GM23338 (cell line): ENCODE measurements around the gene BLM. TPM values are rescaled to one million over a fixed set of nuclear protein-coding genes. Genes with fewer than 3 reads are reported as not detected.

Experiments used
- ATAC-seq: fragments of 200-7000 bp; cut with Tn5 transposase; 3 replicates; pipeline ENCODE4 v1.9.1; 2020
- DNase-seq: peaks from one replicate; pipeline ENCODE4 v3.0.0-alpha.2; 2015; ENCODE audit warnings: low spot score
- H2AFZ ChIP-seq: fragments of 200-600 bp; sonication (generic); 2 replicates; pipeline ENCODE4 v1.8.0; 2016; ENCODE audit warnings: antibody characterized with exemption, mild to moderate bottlenecking, moderate library complexity
- H3F3A ChIP-seq: fragments of 200-600 bp; sonication (generic); replicated peaks from 2 replicates; pipeline ENCODE4 v1.8.0; 2017; ENCODE audit warnings: antibody characterized with exemption, mixed run types, low read depth
- H3K27ac ChIP-seq: fragments of 200-600 bp; sonication (generic); 2 replicates; pipeline ENCODE4 v1.6.1; 2016; ENCODE audit warnings: low read depth
- H3K27me3 ChIP-seq: fragments of 200-600 bp; sonication (generic); 2 replicates; pipeline ENCODE4 v1.8.0; 2016; ENCODE audit warnings: mild to moderate bottlenecking, mixed run types, moderate library complexity; ENCODE audit not compliant: insufficient read depth
- H3K36me3 ChIP-seq: fragments of 200-600 bp; sonication (generic); 2 replicates; pipeline ENCODE4 v1.8.0; 2016; ENCODE audit warnings: mild to moderate bottlenecking; ENCODE audit not compliant: insufficient read depth
- H3K4me1 ChIP-seq: fragments of 200-600 bp; sonication (generic); 2 replicates; pipeline ENCODE4 v1.8.0; 2016; ENCODE audit warnings: mild to moderate bottlenecking, moderate library complexity; ENCODE audit not compliant: insufficient read depth
- H3K4me2 ChIP-seq: fragments of 200-600 bp; sonication (generic); 2 replicates; pipeline ENCODE4 v1.7.1; 2017; ENCODE audit warnings: mixed run types
- H3K4me3 ChIP-seq: fragments of 200-600 bp; sonication (generic); 2 replicates; pipeline ENCODE4 v1.6.1; 2016; ENCODE audit warnings: mixed run types
- H3K79me2 ChIP-seq: fragments of 200-600 bp; sonication (generic); replicated peaks from 2 replicates; pipeline ENCODE4 v1.8.0; 2017; ENCODE audit warnings: mild to moderate bottlenecking; ENCODE audit not compliant: insufficient read depth
- H3K9me2 ChIP-seq: fragments of 200-600 bp; sonication (generic); 2 replicates; pipeline ENCODE4 v1.8.0; 2017; ENCODE audit not compliant: insufficient read depth
- H4K20me1 ChIP-seq: fragments of 200-600 bp; sonication (generic); replicated peaks from 2 replicates; pipeline ENCODE4 v1.8.0; 2017; ENCODE audit warnings: mild to moderate bottlenecking; ENCODE audit not compliant: insufficient read depth
- H3K27ac Mint-ChIP-seq: 2 replicates; pipeline ENCODE4 v1.8.0; 2020; ENCODE audit warnings: inconsistent platforms, mild to moderate bottlenecking, moderate library complexity, mixed read lengths
- H3K27me3 Mint-ChIP-seq: 3 replicates; pipeline ENCODE4 v1.8.0; 2022; ENCODE audit warnings: low read depth, mild to moderate bottlenecking, moderate library complexity, mixed read lengths, inconsistent platforms; ENCODE audit not compliant: insufficient read depth, poor library complexity
- H3K36me3 Mint-ChIP-seq: 3 replicates; pipeline ENCODE4 v1.8.0; 2021; ENCODE audit warnings: low read depth, mild to moderate bottlenecking, inconsistent platforms, moderate library complexity, mixed read lengths
- H3K4me1 Mint-ChIP-seq: 3 replicates; pipeline ENCODE4 v1.8.0; 2020; ENCODE audit warnings: mild to moderate bottlenecking, inconsistent platforms, mixed read lengths
- H3K4me3 Mint-ChIP-seq: 3 replicates; pipeline ENCODE4 v1.8.0; 2021; ENCODE audit warnings: moderate library complexity, mild to moderate bottlenecking, inconsistent platforms, mixed read lengths
- H3K9me3 Mint-ChIP-seq: 3 replicates; pipeline ENCODE4 v1.8.0; 2020; ENCODE audit warnings: moderate library complexity, mild to moderate bottlenecking, inconsistent platforms, mixed read lengths
- CTCF ChIP-seq, 2 experiments: fragments of 200-600 bp in 1 of 2; sonication (generic) in 1 of 2; conservative IDR thresholded peaks; 2 replicates each; pipeline versions ENCODE4 v1.5.1 to v1.6.1; 2016 to 2017; ENCODE audit warnings: antibody characterized with exemption in 2 of 2, low read depth in 2 of 2, mild to moderate bottlenecking in 2 of 2, moderate library complexity in 1 of 2
- EZH2 ChIP-seq: fragments of 200-600 bp; sonication (generic); IDR thresholded peaks from one replicate; pipeline ENCODE4 v1.8.0; 2017; ENCODE audit warnings: antibody characterized with exemption, mild to moderate bottlenecking, low read depth; ENCODE audit not compliant: unreplicated experiment
- REST ChIP-seq: IDR thresholded peaks from one replicate; pipeline ENCODE4 v1.6.1; 2018; ENCODE audit warnings: antibody characterized with exemption; ENCODE audit not compliant: unreplicated experiment
- ZNF114 ChIP-seq: fragments of 250-450 bp; sonication (Bioruptor Pico); IDR thresholded peaks from 2 replicates; pipeline ENCODE4 v1.5.0; 2020; ENCODE audit warnings: mild to moderate bottlenecking, moderate library complexity
- ZNF331 ChIP-seq: fragments of 250-450 bp; sonication (Bioruptor Pico); IDR thresholded peaks from 2 replicates; pipeline ENCODE4 v1.5.0; 2020; ENCODE audit warnings: low read depth, mild to moderate bottlenecking, moderate library complexity
- polyA plus RNA-seq: library from polyadenylated mRNA; unstranded; fragments of >200 nt; fragmentation: Nextera tagmentation; extraction: Ambion mirVana; gene quantifications from 2 replicates; pipeline ENCODE4 v1.2.1, GENCODE V29; 2016
- total RNA-seq: library from RNA; depleted of rRNA; stranded (reverse); fragments of >200 nt; shearing (Covaris generic); gene quantifications from 2 replicates; pipeline ENCODE4 v1.2.3, GENCODE V29; 2014

Gene BLM
- total and polyA plus RNA-seq, 2 experiments from 2014 or later = 43.1 to 43.3 TPM

DNA sequence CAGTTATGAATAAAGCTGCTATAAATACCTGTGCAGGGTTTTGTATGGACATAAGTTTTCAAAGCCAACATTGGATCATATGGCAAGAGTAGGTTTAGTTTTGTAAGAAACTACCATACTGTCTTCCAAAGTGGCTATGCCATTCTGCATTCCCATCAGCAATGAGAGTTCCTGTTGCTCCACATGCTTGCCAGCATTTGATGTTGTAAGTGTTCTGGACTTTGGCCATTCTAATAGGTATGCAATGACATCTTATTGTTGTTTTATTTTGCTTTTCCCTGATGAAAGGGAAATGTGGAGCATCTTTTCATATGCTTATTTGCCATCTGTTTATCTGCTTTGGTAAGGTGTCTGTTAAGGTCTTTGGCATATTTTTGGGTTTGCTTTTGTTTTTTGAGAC lies 22.2 kb upstream of the BLM start:
- no peaks in the 10 kb centered on the region for H3K9me3 Mint-ChIP-seq
- H3K4me3 Mint-ChIP-seq = no peak overlapping the region

More for the DNA sequence above, 22.2 kb upstream of the BLM start:
- H3K79me2 ChIP-seq = no peaks in the 10 kb centered on the region
- no peak for TF ChIP-seq ZNF114 (CRISPR knock-in tag)
- no peak for TF ChIP-seq REST
- TF ChIP-seq EZH2 = no peak
- TF ChIP-seq ZNF331 (CRISPR knock-in tag) = no peak
- TF ChIP-seq CTCF (conservative IDR thresholded peaks at IDR 0.05; ENCODE audit: low read depth in 2 of 2) = no peak
- peaks cover 10% of the 10 kb centered on the region for H3K27me3 Mint-ChIP-seq
- 0 out of 3 replicates have a peak, but pooled peaks cover 2% of the 10 kb centered on the region for H3K4me1 Mint-ChIP-seq
- no peaks in the 10 kb centered on the region for H4K20me1 ChIP-seq
- H3K4me2 ChIP-seq = no peak overlapping the region
- H3K27ac ChIP-seq = no peak overlapping the region
- no peak overlapping the region for H3K4me3 ChIP-seq
- no peaks in the 10 kb centered on the region; the same call in 1 of the 2 replicates for H3K36me3 ChIP-seq
- DNase-seq = no peak
- no peaks in the 10 kb centered on the region for H3K27me3 ChIP-seq
- H3K9me2 ChIP-seq = no peaks in the 10 kb centered on the region
- H3K27ac Mint-ChIP-seq = no peak overlapping the region
- no peak overlapping the region for H2AFZ ChIP-seq
- no peaks in the 10 kb centered on the region for H3K36me3 Mint-ChIP-seq
- H3K4me1 ChIP-seq = no peaks in the 10 kb centered on the region
- no peak for ATAC-seq
- H3F3A ChIP-seq = no peaks in the 10 kb centered on the region
